ENCODE results near the gene DACH1.
"Not testable (repeated sequence)": the region's sequence is repeated elsewhere in the genome, so short reads cannot be mapped to it uniquely, and the experiment has no call there.

The DACH1 gene

GRCh38 chr13:71867131-71867814 is at the start of gene DACH1:
Gene DACH1, minus strand, starts transcription at chr13:71867204.
- Histone ChIP-seq H3K36me3 (ENCODE audit: control insufficient read depth, insufficient read depth, low read length) (no peaks in the 10 kb centered on the region), H3K27ac (ENCODE audit: low read length) (no peak within 1 kb of the TSS), H3K9me3 (ENCODE audit: control insufficient read depth, insufficient read depth, low read length) (no peaks in the 10 kb centered on the region), H3K27me3 (ENCODE audit: control insufficient read depth, insufficient read depth, low read length) (peaks cover 14% of the 10 kb centered on the region), H3K4me3 (ENCODE audit: low read length) (peak within 1 kb of the TSS; percentile 53; the same call in 1 of the 2 replicates), H3K4me1 (ENCODE audit: control insufficient read depth, insufficient read depth, low read length) (no peaks in the 10 kb centered on the region)
- WGBS (ENCODE audit: insufficient coverage, insufficient read length) = no CpG with 5 or more reads among the region's 30 CpGs
- DNase-seq (ENCODE audit: low read depth, low spot score) = no peak

- no CpG with 5 or more reads among the region's 3 CpGs for WGBS (ENCODE audit: insufficient coverage, insufficient read length)
- Histone ChIP-seq H3K4me1 (ENCODE audit: control insufficient read depth, insufficient read depth, low read length) (no peaks in the 10 kb centered on the region), H3K27ac (ENCODE audit: low read length) (no peak overlapping the region), H3K4me3 (ENCODE audit: low read length) (no peak overlapping the region), H3K27me3 (ENCODE audit: control insufficient read depth, insufficient read depth, low read length) (no peaks in the 10 kb centered on the region), H3K36me3 (ENCODE audit: control insufficient read depth, insufficient read depth, low read length) (no peaks in the 10 kb centered on the region), H3K9me3 (ENCODE audit: control insufficient read depth, insufficient read depth, low read length) (no peaks in the 10 kb centered on the region)
- no peak for DNase-seq (ENCODE audit: low read depth, low spot score)
Observed at GRCh38 chr13:71913717-71914116, 46.7 kb upstream of the DACH1 start.

- Histone ChIP-seq H3K4me3 (ENCODE audit: low read length) (no peak overlapping the region), H3K36me3 (ENCODE audit: control insufficient read depth, insufficient read depth, low read length) (no peaks in the 10 kb centered on the region), H3K27me3 (ENCODE audit: control insufficient read depth, insufficient read depth, low read length) (no peaks in the 10 kb centered on the region), H3K9me3 (ENCODE audit: control insufficient read depth, insufficient read depth, low read length) (no peaks in the 10 kb centered on the region), H3K27ac (ENCODE audit: low read length) (no peak overlapping the region), H3K4me1 (ENCODE audit: control insufficient read depth, insufficient read depth, low read length) (no peaks in the 10 kb centered on the region)
- no peak for DNase-seq (ENCODE audit: low read depth, low spot score)
Observed at GRCh38 chr13:71912524-71912923, 45.5 kb upstream of the DACH1 start.

GRCh38 chr13:71906448-71906847 is 39.4 kb upstream of the DACH1 start:
- no peaks in the 10 kb centered on the region for H3K9me3 ChIP-seq (ENCODE audit: control insufficient read depth, insufficient read depth, low read length)
- WGBS (ENCODE audit: insufficient coverage, insufficient read length) = no CpG with 5 or more reads among the region's 1 CpG

GRCh38 chr13:71902676-71903075 is 35.7 kb upstream of the DACH1 start:
- Histone ChIP-seq H3K4me1 (ENCODE audit: control insufficient read depth, insufficient read depth, low read length) (no peaks in the 10 kb centered on the region), H3K9me3 (ENCODE audit: control insufficient read depth, insufficient read depth, low read length) (no peaks in the 10 kb centered on the region), H3K36me3 (ENCODE audit: control insufficient read depth, insufficient read depth, low read length) (no peaks in the 10 kb centered on the region), H3K27ac (ENCODE audit: low read length) (no peak overlapping the region), H3K4me3 (ENCODE audit: low read length) (no peak overlapping the region), H3K27me3 (ENCODE audit: control insufficient read depth, insufficient read depth, low read length) (no peaks in the 10 kb centered on the region)
- no CpG with 5 or more reads among the region's 1 CpG for WGBS (ENCODE audit: insufficient coverage, insufficient read length)
- no peak for DNase-seq (ENCODE audit: low read depth, low spot score)

More at GRCh38 chr13:71906448-71906847, 39.4 kb upstream of the DACH1 start:
- H3K36me3 ChIP-seq (ENCODE audit: control insufficient read depth, insufficient read depth, low read length) = no peaks in the 10 kb centered on the region
- H3K27ac ChIP-seq (ENCODE audit: low read length) = no peak overlapping the region
- no peak overlapping the region for H3K4me3 ChIP-seq (ENCODE audit: low read length)
- H3K27me3 ChIP-seq (ENCODE audit: control insufficient read depth, insufficient read depth, low read length) = no peaks in the 10 kb centered on the region
- H3K4me1 ChIP-seq (ENCODE audit: control insufficient read depth, insufficient read depth, low read length) = no peaks in the 10 kb centered on the region
- DNase-seq (ENCODE audit: low read depth, low spot score) = no peak

GRCh38 chr13:71893506-71893905 is 26.5 kb upstream of the DACH1 start:
- H3K4me3 ChIP-seq (ENCODE audit: low read length); H3K36me3 ChIP-seq (ENCODE audit: control insufficient read depth, insufficient read depth, low read length); H3K27me3 ChIP-seq (ENCODE audit: control insufficient read depth, insufficient read depth, low read length); H3K4me1 ChIP-seq (ENCODE audit: control insufficient read depth, insufficient read depth, low read length); DNase-seq (ENCODE audit: low read depth, low spot score); H3K27ac ChIP-seq (ENCODE audit: low read length); H3K9me3 ChIP-seq (ENCODE audit: control insufficient read depth, insufficient read depth, low read length): not testable (repeated sequence)
- WGBS (ENCODE audit: insufficient coverage, insufficient read length) = no CpG with 5 or more reads among the region's 3 CpGs

- no peak overlapping the region for H3K27ac ChIP-seq (ENCODE audit: low read length)
- DNase-seq (ENCODE audit: low read depth, low spot score) = no peak
- no peaks in the 10 kb centered on the region for H3K27me3 ChIP-seq (ENCODE audit: control insufficient read depth, insufficient read depth, low read length)
- H3K9me3 ChIP-seq (ENCODE audit: control insufficient read depth, insufficient read depth, low read length) = no peaks in the 10 kb centered on the region; the same call in 1 of the 2 replicates
- H3K4me1 ChIP-seq (ENCODE audit: control insufficient read depth, insufficient read depth, low read length) = no peaks in the 10 kb centered on the region
- no peaks in the 10 kb centered on the region for H3K36me3 ChIP-seq (ENCODE audit: control insufficient read depth, insufficient read depth, low read length)
- H3K4me3 ChIP-seq (ENCODE audit: low read length) = no peak overlapping the region
Observed at GRCh38 chr13:71886880-71887279, 19.9 kb upstream of the DACH1 start.

- H3K4me3 ChIP-seq (ENCODE audit: low read length) = no peak overlapping the region
- no peak for DNase-seq (ENCODE audit: low read depth, low spot score)
- no peaks in the 10 kb centered on the region for H3K36me3 ChIP-seq (ENCODE audit: control insufficient read depth, insufficient read depth, low read length)
- no peak overlapping the region for H3K27ac ChIP-seq (ENCODE audit: low read length)
- H3K27me3 ChIP-seq (ENCODE audit: control insufficient read depth, insufficient read depth, low read length) = no peaks in the 10 kb centered on the region
- H3K4me1 ChIP-seq (ENCODE audit: control insufficient read depth, insufficient read depth, low read length) = peaks cover 1% of the 10 kb centered on the region; the same call in 1 of the 2 replicates
- H3K9me3 ChIP-seq (ENCODE audit: control insufficient read depth, insufficient read depth, low read length) = no peaks in the 10 kb centered on the region; the same call in 1 of the 2 replicates
Observed at GRCh38 chr13:71882120-71882519, 15.1 kb upstream of the DACH1 start.

- Histone ChIP-seq H3K27ac (ENCODE audit: low read length) (no peak overlapping the region), H3K9me3 (ENCODE audit: control insufficient read depth, insufficient read depth, low read length) (no peaks in the 10 kb centered on the region; the same call in 1 of the 2 replicates), H3K4me1 (ENCODE audit: control insufficient read depth, insufficient read depth, low read length) (peaks cover 6% of the 10 kb centered on the region; the same call in 1 of the 2 replicates), H3K4me3 (ENCODE audit: low read length) (no peak overlapping the region), H3K36me3 (ENCODE audit: control insufficient read depth, insufficient read depth, low read length) (no peaks in the 10 kb centered on the region), H3K27me3 (ENCODE audit: control insufficient read depth, insufficient read depth, low read length) (no peaks in the 10 kb centered on the region; the same call in 1 of the 2 replicates)
- no CpG with 5 or more reads among the region's 6 CpGs for WGBS (ENCODE audit: insufficient coverage, insufficient read length)
- no peak for DNase-seq (ENCODE audit: low read depth, low spot score)
Observed at GRCh38 chr13:71880753-71881541, 13.9 kb upstream of the DACH1 start.

GRCh38 chr13:71879808-71880344 is 12.9 kb upstream of the DACH1 start:
- WGBS (ENCODE audit: insufficient coverage, insufficient read length) = no CpG with 5 or more reads among the region's 6 CpGs

More at GRCh38 chr13:71879808-71880344, 12.9 kb upstream of the DACH1 start:
- Histone ChIP-seq H3K27me3 (ENCODE audit: control insufficient read depth, insufficient read depth, low read length) (no peaks in the 10 kb centered on the region; the same call in 1 of the 2 replicates), H3K4me1 (ENCODE audit: control insufficient read depth, insufficient read depth, low read length) (peaks cover 6% of the 10 kb centered on the region; the same call in 1 of the 2 replicates), H3K27ac (ENCODE audit: low read length) (no peak overlapping the region), H3K36me3 (ENCODE audit: control insufficient read depth, insufficient read depth, low read length) (no peaks in the 10 kb centered on the region), H3K4me3 (ENCODE audit: low read length) (no peak overlapping the region), H3K9me3 (ENCODE audit: control insufficient read depth, insufficient read depth, low read length) (no peaks in the 10 kb centered on the region; the same call in 1 of the 2 replicates)
- DNase-seq (ENCODE audit: low read depth, low spot score) = no peak
